ENCODE results near the gene ANKS1B. TPM values are rescaled to one million over a fixed set of nuclear protein-coding genes. Genes with fewer than 3 reads are reported as not detected.

ANKS1B gene
- total and polyA plus RNA-seq, 2 of the 4 experiments (the other 2 are of a cell fraction) = 0.17 to 0.18 TPM

DNA sequence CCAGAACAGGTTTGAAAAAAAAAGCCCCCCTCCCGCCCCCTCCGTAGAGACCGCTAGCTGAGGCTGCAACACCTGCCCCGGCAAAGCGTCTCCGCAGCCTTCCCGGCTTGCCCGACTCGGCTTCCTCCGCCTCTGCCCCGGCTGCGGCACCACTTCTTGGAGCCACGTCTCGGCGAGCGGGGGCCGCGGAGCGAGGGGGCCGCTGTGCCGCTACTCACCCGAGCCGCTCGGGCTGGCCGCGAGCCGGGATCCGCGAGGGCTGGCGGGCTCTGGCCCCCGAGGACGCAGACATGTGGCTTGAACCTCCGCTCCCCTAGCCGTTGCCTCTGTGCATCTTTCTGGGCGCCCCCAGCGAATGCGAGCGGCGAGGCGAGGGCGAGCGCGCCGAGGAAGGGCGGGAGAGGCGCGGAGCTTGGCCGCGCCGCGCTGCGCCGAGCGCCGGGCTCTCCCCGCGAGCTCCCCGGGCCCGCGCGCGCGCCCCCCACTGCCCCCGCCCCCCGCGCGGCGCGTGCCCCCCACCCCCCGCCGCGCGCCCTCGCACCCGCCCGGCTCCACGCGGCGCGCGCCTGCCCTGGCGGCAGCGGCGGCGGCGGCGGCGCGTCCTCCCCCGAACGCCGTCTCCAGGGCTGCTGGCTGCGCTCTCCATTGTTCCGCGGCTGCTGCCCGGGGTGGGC, 1090.2 kb downstream of the ANKS1B start:
- Histone ChIP-seq H3K56ac (ENCODE audit: extremely low read depth, insufficient read depth, low read length) (no peak overlapping the region), H3K27ac (ENCODE audit: insufficient read depth, low read length) (no peak overlapping the region), H3K4me2 (ENCODE audit: low read depth, low read length) (no peak overlapping the region; the same call in 1 of the 2 replicates), H2AFZ (replicated peaks; ENCODE audit: low read length, poor library complexity) (peak overlapping the region; percentile 43), H3K9ac (ENCODE audit: low read depth, low read length) (no peak overlapping the region), H4K5ac (ENCODE audit: low read depth, low read length) (no peak overlapping the region), H2BK5ac (ENCODE audit: low read depth, low read length, poor library complexity, severe bottlenecking) (no peak overlapping the region), H2BK120ac (ENCODE audit: low read depth, low read length) (no peak overlapping the region), H3K4ac (ENCODE audit: low read depth, low read length) (no peak overlapping the region), H4K91ac (ENCODE audit: insufficient read depth, low read depth, low read length) (no peak overlapping the region), H2AK9ac (replicated peaks; ENCODE audit: low read depth, low read length, poor library complexity) (no peak overlapping the region), H3K79me1 (ENCODE audit: low read depth in 1 of 2, low read length in 2 of 2) (no peaks in the 10 kb centered on the region), H2BK20ac (ENCODE audit: low read depth, low read length) (no peak overlapping the region), H3K18ac (ENCODE audit: low read depth, low read length) (no peak overlapping the region), H3K4me3 (ENCODE audit: insufficient read depth, low read depth, low read length) (no peak overlapping the region), H2AK5ac (ENCODE audit: low read depth, low read length) (no peak overlapping the region), H4K20me1 (ENCODE audit: insufficient read depth, low read length) (no peaks in the 10 kb centered on the region), H3K36me3 (ENCODE audit: control insufficient read depth, insufficient read depth, low read length) (no peaks in the 10 kb centered on the region), H3K14ac (replicated peaks; ENCODE audit: low read depth, low read length) (no peak overlapping the region), H3K4me1 (ENCODE audit: control insufficient read depth, insufficient read depth, low read length) (no peaks in the 10 kb centered on the region), H3K23ac (ENCODE audit: low read depth, low read length) (no peak overlapping the region), H3K27me3 (ENCODE audit: control insufficient read depth, insufficient read depth, low read length) (peaks cover 26% of the 10 kb centered on the region), H4K8ac (ENCODE audit: low read depth in 2 of 2, low read length in 2 of 2) (no peak overlapping the region), H3K9me3 (ENCODE audit: control insufficient read depth, insufficient read depth, low read length) (no peaks in the 10 kb centered on the region), H2BK15ac (ENCODE audit: low read depth, low read length) (no peak overlapping the region), H3K9me1 (ENCODE audit: insufficient read depth, low read length) (no peaks in the 10 kb centered on the region)
- TF ChIP-seq USF2 (IDR thresholded peaks at IDR 0.05; ENCODE audit: low read depth, low read length) = no peak
- WGBS, 2 experiments (ENCODE audit: extremely low coverage in 2 of 2, insufficient read length in 1 of 2) = 2% methylated on average over 19 of the region's 96 CpGs; no CpG with 5 or more reads in 1 of the 2 experiments
- intact Hi-C loops (cut with micrococcal nuclease) = no loop called here
- in situ Hi-C loops (cut with MboI; ENCODE audit: low sequenced_read_pairs) = no loop called here
- no peak for DNase-seq
- BruUV-seq (replicated peaks) = no TSS peak
- dilution Hi-C loops (cut with HindIII; ENCODE audit: low sequenced_read_pairs, unreplicated experiment) = no loop called here
- ChIA-PET CTCF (no interaction called here), POLR2A (ENCODE audit: unreplicated experiment) (no interaction called here)
- ATAC-seq (ENCODE audit: low read depth) = peak; percentile 29; the same call in 1 of the 2 replicates

Data from IMR-90 (cell line).